Fibroblast of mammary gland (primary cell): Measurements from ENCODE around the gene ACBD6.
A peak's percentile ranks its signal among the peaks of the same experiment; 100 is the strongest.

ENCODE experiments used
- DNase-seq: peaks from one replicate; pipeline ENCODE4 v3.0.0-alpha.2; 2010; ENCODE audit warnings: low read depth
- H3K4me3 ChIP-seq: 2 replicates; pipeline ENCODE4 v1.5.1; 2011; ENCODE audit warnings: low read depth, mild to moderate bottlenecking, low read length, moderate library complexity; ENCODE audit not compliant: control insufficient read depth
- TF ChIP-seq, protein P1 (sequence below): conservative IDR thresholded peaks from 2 replicates; pipeline ENCODE4 v1.5.1; 2011; ENCODE audit warnings: low read depth, low read length, inconsistent platforms; ENCODE audit not compliant: control insufficient read depth, insufficient read depth

The ACBD6 gene

DNA sequence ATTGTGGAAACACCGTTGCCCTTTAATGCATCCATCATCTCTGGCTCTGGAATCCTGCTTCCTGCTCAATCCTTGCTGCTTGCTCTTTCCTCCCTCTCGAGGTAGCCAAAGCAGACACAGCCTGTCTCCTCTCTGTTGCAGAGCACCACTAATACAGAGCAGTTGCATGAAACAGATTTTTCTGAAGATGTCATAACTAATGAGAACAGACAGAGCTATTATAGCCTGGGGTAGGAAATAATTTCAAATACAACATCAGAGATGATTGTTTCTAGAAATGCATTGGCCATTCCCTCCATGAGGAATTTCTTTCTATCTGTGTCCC lies 23.3 kb upstream of the ACBD6 start:
- no peak overlapping the region for H3K4me3 ChIP-seq
- no peak for DNase-seq
- TF ChIP-seq, protein P1, sequence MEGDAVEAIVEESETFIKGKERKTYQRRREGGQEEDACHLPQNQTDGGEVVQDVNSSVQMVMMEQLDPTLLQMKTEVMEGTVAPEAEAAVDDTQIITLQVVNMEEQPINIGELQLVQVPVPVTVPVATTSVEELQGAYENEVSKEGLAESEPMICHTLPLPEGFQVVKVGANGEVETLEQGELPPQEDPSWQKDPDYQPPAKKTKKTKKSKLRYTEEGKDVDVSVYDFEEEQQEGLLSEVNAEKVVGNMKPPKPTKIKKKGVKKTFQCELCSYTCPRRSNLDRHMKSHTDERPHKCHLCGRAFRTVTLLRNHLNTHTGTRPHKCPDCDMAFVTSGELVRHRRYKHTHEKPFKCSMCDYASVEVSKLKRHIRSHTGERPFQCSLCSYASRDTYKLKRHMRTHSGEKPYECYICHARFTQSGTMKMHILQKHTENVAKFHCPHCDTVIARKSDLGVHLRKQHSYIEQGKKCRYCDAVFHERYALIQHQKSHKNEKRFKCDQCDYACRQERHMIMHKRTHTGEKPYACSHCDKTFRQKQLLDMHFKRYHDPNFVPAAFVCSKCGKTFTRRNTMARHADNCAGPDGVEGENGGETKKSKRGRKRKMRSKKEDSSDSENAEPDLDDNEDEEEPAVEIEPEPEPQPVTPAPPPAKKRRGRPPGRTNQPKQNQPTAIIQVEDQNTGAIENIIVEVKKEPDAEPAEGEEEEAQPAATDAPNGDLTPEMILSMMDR: no peak

DNA sequence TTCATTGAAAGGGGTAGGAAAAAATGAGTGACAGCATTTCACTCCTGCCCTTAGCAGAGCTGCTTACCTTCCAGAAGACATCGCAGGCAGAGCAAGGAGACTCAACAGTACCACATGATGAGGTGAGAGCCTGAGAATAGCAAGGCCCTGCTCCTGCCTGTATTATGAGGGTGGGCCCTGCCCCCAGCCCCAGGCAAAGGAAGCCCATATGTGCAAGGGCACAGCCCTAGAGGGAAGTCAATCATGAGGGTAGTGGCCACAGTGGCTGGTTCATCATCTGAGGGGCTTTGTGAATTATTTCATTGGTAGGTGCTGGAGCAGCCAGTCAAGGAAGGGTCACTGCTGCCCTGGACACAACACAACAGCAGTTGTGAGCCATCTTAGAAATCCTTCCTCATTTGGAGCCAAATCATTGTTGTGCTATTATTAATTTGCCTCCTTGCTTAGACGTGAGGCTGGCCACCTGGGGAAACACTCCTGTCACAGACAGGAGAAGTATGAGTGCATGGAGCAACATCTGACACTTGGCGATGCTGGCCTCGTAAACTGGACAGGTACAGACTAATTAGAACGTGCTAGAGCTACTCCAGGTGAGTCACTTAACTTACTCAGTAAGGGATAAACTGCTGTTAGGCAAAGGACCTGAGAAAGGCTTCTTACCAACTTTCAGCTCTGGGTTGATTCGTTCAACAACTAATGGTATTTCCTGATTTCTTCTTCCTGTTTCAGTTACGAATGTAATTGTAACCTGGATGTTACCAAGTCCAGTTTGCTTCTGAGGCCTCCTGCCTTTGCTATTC lies 22.7 kb upstream of the ACBD6 start:
- no peak for DNase-seq
- TF ChIP-seq, protein P1: no peak
- H3K4me3 ChIP-seq: no peak overlapping the region

GRCh38 chr1:180524160-180524914 lies 22.0 kb upstream of the ACBD6 start:
- TF ChIP-seq, protein P1: no peak
- no peak for DNase-seq
- H3K4me3 ChIP-seq: no peak overlapping the region

GRCh38 chr1:180522213-180522515 lies 19.8 kb upstream of the ACBD6 start:
- no peak overlapping the region for H3K4me3 ChIP-seq
- no peak for DNase-seq
- TF ChIP-seq, protein P1: no peak

GRCh38 chr1:180521474-180522212 lies 19.3 kb upstream of the ACBD6 start:
- H3K4me3 ChIP-seq: no peak overlapping the region
- TF ChIP-seq, protein P1: no peak
- DNase-seq: peak; percentile 21

GRCh38 chr1:180519846-180520245 lies 17.5 kb upstream of the ACBD6 start:
- no peak overlapping the region for H3K4me3 ChIP-seq
- TF ChIP-seq, protein P1: no peak
- DNase-seq: no peak
